ENCODE results near the gene PROM2. TPM values are rescaled to one million over a fixed set of nuclear protein-coding genes. Genes with fewer than 3 reads are reported as not detected.

The PROM2 gene
- total and polyA plus RNA-seq, 4 donors, result 0.11 to 1.1 (median 0.24) TPM

GRCh38 chr2:95318431-95319220, 44.4 kb downstream of the PROM2 start:
- Histone ChIP-seq H3K27ac (ENCODE audit: low read depth in 1 of 2, low read length in 2 of 2) (no peak overlapping the region), H3K27me3 (ENCODE audit: control insufficient read depth in 4 of 4, insufficient read depth in 4 of 4, low read length in 3 of 4) (no peaks in the 10 kb centered on the region), H3K9ac (ENCODE audit: low read depth in 1 of 2, low read length in 2 of 2) (no peak overlapping the region), H3K4me1 (ENCODE audit: control insufficient read depth in 4 of 4, insufficient read depth in 4 of 4, low read length in 3 of 4) (no peaks in the 10 kb centered on the region), H3K9me3 (ENCODE audit: control insufficient read depth in 4 of 4, low read length in 3 of 4) (no peaks in the 10 kb centered on the region), H3K4me3 (ENCODE audit: low read depth in 1 of 3, low read length in 3 of 3) (no peak overlapping the region), H3K36me3 (ENCODE audit: control insufficient read depth in 4 of 4, insufficient read depth in 3 of 4, low read depth in 1 of 4, low read length in 3 of 4) (no peaks in the 10 kb centered on the region)
- TF ChIP-seq HNF4G (IDR thresholded peaks at IDR 0.05), result no peak
- 87% methylated on average over 13 of the region's 13 CpGs for WGBS
- DNase-seq (ENCODE audit: low spot score), result no peak

GRCh38 chr2:95319481-95320343, 45.5 kb downstream of the PROM2 start:
- Histone ChIP-seq H3K27ac (ENCODE audit: low read depth in 1 of 2, low read length in 2 of 2) (no peak overlapping the region), H3K9ac (ENCODE audit: low read depth in 1 of 2, low read length in 2 of 2) (no peak overlapping the region), H3K4me3 (ENCODE audit: low read depth in 1 of 3, low read length in 3 of 3) (no peak overlapping the region), H3K36me3 (ENCODE audit: control insufficient read depth in 4 of 4, insufficient read depth in 3 of 4, low read depth in 1 of 4, low read length in 3 of 4) (no peaks in the 10 kb centered on the region), H3K27me3 (ENCODE audit: control insufficient read depth in 4 of 4, insufficient read depth in 4 of 4, low read length in 3 of 4) (no peaks in the 10 kb centered on the region), H3K9me3 (ENCODE audit: control insufficient read depth in 4 of 4, low read length in 3 of 4) (no peaks in the 10 kb centered on the region), H3K4me1 (ENCODE audit: control insufficient read depth in 4 of 4, insufficient read depth in 4 of 4, low read length in 3 of 4) (no peaks in the 10 kb centered on the region)
- TF ChIP-seq YY1 (IDR thresholded peaks at IDR 0.05), result no peak
- TF ChIP-seq TAF1 (conservative IDR thresholded peaks at IDR 0.05), result no peak
- no peak for TF ChIP-seq FOXA2 (IDR thresholded peaks at IDR 0.05)
- TF ChIP-seq HNF4G (IDR thresholded peaks at IDR 0.05), result no peak
- no peak for TF ChIP-seq EGR1 (IDR thresholded peaks at IDR 0.05; ENCODE audit: low read depth in 2 of 2)
- no peak for TF ChIP-seq REST (IDR thresholded peaks at IDR 0.05)
- no peak for TF ChIP-seq ATF3 (IDR thresholded peaks at IDR 0.05)
- no peak for TF ChIP-seq NR2F2 (IDR thresholded peaks at IDR 0.05)
- no peak for TF ChIP-seq CTCF (IDR thresholded peaks at IDR 0.05; ENCODE audit: low read depth, low read length, missing input control)
- TF ChIP-seq SP1 (IDR thresholded peaks at IDR 0.05), result no peak
- TF ChIP-seq MAX (IDR thresholded peaks at IDR 0.05), result no peak
- no peak for DNase-seq (ENCODE audit: low spot score)
- 84% methylated on average over 23 of the region's 23 CpGs for WGBS

Data from liver (tissue), 9 donors.